ENCODE measurements around the gene IYD.
"Not testable (repeated sequence)": the region's sequence is repeated elsewhere in the genome, so short reads cannot be mapped to it uniquely, and the experiment has no call there.

The IYD gene

DNA sequence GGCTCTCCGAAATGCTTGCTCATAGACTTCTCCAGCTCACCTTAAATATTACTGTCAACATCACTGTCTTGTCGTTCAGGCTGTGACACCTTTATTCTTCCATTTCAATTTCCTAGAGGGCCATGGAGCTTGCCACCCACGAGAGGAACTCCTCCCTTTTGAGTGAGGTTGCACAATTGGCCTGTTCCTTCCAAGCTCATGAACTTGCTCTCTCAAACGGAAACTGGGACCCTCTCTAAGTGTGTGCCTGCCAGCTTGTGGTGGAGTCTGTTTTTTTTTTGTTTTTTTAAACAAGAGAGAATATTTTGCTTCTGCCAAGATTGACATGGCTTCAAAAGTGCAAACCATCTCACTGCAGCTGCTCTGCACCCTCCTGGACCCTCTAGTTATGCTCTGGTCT lies 19.3 kb upstream of the IYD start:
- no peak for DNase-seq (ENCODE audit: extremely low read depth in 1 of 2, low read depth in 1 of 2)

- no peak for DNase-seq (ENCODE audit: extremely low read depth in 1 of 2, low read depth in 1 of 2)
Measured at GRCh38 chr6:150352321-150353296, 16.2 kb upstream of the IYD start.

GRCh38 chr6:150353445-150353844 lies 15.4 kb upstream of the IYD start:
- no peak for DNase-seq (ENCODE audit: extremely low read depth in 1 of 2, low read depth in 1 of 2)

DNA sequence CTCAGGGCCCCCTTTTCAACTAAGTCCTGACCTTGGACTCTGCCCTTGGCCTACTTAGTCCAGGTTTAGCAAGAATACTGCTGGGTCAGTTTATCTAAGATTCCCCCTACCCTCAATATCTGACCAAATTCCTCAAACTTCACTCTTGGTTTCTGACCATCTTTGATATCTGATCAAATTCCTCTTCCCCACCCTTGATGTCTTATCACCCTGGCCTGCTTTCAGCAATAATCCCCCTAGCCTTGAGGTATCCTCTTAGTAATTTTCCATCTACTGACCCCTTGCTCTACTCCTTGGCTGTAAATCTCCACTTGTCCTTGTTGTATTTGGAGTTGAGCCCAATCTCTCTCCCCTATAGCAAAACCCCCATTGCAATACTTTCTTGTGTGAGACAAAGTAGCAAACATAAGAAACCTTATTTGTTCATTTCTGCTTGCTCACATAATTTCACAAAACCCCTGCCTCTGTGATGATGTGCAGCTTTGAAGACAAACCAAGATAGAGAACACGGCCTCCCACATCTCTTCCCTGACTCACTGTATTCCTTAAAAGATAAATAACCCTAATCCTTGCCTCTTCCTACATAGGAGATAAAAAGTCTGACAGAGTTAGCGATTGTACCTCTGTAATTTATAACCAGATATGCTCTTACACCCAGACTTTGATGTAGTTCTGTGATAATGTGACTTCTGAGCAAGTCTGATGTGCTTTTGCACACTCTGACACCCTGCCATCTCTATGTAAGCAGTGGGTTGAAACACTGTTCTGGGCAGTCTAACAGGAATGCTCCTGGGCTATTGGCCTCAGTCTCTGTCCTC lies 13.8 kb upstream of the IYD start:
- DNase-seq (ENCODE audit: extremely low read depth in 1 of 2, low read depth in 1 of 2) = no peak

- DNase-seq (ENCODE audit: extremely low read depth in 1 of 2, low read depth in 1 of 2) = no peak
Measured at GRCh38 chr6:150355932-150356331, 12.9 kb upstream of the IYD start.

DNA sequence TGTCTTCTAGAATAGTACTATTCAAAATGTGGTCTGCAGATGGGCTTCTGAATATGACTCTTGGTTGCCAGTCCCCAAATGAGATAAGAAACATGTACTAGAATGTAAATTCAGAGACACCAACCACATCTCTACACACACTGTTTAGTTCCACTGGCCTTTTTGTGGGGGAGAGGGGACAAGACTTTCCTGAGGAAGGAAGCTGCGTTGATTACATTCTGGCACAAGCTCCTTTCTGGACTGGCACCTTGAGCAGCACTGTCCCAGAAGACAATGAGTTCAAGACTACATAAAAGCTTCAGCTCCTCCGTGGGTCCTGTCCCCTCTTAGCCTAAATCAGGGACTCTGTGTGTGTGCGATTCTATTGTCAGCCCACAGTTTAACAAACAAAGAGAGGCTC lies 6.9 kb upstream of the IYD start:
- DNase-seq (ENCODE audit: extremely low read depth in 1 of 2, low read depth in 1 of 2) = no peak

GRCh38 chr6:150363733-150364132 lies 5.1 kb upstream of the IYD start:
- DNase-seq (ENCODE audit: extremely low read depth in 1 of 2, low read depth in 1 of 2) = no peak

DNA sequence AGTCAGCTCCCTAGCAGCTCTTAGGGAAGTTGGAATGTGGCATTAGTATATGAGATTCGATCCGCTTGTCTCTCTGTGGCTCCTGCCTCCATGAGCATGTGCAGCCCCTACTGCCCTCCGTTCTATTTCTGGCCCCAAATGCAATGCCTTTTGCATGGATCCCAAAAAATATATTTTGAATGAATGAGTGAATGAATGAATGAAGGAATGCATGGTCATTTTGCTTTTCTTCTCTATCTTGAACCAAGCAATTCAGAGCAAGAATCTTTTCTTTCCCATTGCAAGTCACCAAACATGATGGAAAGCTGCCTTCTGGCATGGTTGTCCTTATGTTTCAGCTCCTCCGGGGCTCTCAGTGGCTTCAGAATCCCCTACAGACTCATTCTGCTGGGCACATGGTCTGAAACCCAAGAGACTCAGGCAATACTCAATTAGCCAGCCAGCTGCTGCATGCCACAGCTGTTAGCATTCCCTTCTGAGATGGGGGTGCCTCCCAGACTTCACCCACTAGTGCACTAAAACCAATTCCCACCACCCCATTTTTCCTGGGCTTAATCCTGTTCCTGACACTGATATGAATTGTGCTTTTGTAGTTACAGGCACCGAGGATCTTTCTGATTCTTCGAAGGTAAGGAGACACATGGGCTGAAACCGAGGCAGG lies 2.6 kb upstream of the IYD start:
- no peak for DNase-seq (ENCODE audit: extremely low read depth in 1 of 2, low read depth in 1 of 2)

DNA sequence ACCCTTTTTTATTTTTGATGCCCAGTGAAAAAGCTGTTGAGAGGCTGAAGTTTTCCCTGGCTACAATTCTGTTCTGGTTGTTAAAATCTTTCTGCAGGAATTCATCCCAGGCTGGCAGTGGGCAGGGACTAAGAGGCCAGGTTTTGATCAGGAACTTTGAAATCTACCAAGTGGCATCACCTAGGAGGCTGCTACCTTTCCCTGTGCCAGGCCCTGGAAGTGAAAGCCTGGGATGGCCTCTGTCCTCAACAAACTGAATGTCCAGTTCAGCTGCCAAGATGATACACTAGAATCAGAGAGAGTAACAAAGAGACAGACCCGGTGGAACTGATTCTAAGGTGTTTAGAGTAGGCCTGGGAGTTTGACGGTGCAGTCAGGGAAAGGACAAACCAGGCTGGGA lies 596 bp downstream of the IYD start:
- no peak for DNase-seq (ENCODE audit: extremely low read depth in 1 of 2, low read depth in 1 of 2)

GRCh38 chr6:150370112-150370511 lies 1.3 kb downstream of the IYD start:
- no peak for DNase-seq (ENCODE audit: extremely low read depth in 1 of 2, low read depth in 1 of 2)

GRCh38 chr6:150371356-150371755 lies 2.5 kb downstream of the IYD start:
- no peak for DNase-seq (ENCODE audit: extremely low read depth in 1 of 2, low read depth in 1 of 2)

GRCh38 chr6:150372051-150372450 lies 3.2 kb downstream of the IYD start:
- DNase-seq (ENCODE audit: extremely low read depth in 1 of 2, low read depth in 1 of 2) = no peak

DNA sequence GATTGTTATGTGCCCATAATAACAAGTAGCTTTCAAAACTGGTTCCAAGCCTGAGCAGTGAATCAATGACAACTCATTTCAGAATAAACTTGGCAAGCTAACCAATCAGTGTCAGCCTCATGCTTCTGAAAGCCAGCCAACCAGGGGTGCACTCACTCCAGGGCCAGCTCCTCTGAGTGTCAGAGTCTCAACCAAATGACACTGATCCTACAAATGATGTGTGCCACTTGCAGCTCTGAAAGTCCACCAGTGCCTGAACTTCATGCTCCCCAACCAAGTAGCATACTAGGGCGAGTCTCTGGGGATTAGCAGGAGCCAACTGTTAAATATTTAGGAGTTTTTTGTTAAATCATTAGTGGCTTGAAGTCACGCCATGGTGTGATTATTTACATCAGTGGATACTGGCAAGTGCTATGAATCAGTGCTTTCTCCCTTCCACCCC lies 4.5 kb downstream of the IYD start:
- DNase-seq (ENCODE audit: extremely low read depth in 1 of 2, low read depth in 1 of 2) = no peak

GRCh38 chr6:150374346-150374745 lies 5.5 kb downstream of the IYD start:
- not testable (repeated sequence) for DNase-seq (ENCODE audit: extremely low read depth in 1 of 2, low read depth in 1 of 2)

GRCh38 chr6:150377211-150377781 lies 8.5 kb downstream of the IYD start:
- no peak for DNase-seq (ENCODE audit: extremely low read depth in 1 of 2, low read depth in 1 of 2)

DNA sequence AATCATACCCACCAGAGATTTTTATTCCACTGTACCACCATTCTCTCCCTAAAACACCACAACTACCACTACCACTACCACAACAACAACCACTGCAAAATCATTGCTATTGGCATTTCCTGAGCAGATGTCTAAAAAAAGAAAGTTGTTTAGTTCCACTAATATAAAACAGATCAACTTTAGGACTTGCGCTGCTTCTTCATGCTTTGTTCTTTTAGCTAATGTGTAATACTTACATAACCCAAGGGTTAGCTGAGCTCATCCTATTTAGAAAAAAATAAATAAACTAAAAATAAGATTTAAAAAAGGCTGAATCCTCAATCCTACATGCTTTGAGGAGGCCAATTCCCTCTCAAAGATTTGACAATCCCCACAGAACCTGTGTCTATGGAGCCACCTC lies 11.4 kb downstream of the IYD start:
- DNase-seq (ENCODE audit: extremely low read depth in 1 of 2, low read depth in 1 of 2) = no peak

GRCh38 chr6:150382171-150382570 lies 13.4 kb downstream of the IYD start:
- DNase-seq (ENCODE audit: extremely low read depth in 1 of 2, low read depth in 1 of 2) = no peak

DNA sequence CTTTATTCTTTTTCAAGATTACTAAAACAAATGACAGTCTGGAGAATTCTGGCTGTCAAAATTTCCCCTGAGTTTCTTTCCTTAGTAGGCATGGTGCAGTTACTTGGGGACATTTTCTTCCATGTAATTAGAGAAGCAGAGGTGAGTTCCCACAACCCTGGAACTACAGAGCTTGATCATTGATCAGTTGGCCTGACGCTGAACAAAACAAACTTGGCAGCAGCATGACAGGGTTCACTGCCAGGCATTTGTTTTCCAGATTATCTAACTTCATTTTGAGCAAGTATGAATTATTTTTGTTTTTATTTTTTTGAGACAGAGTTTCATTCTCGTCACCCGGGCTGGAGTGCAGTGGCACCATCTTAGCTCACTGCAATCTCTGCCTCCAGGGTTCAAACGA lies 22.6 kb downstream of the IYD start:
- DNase-seq (ENCODE audit: extremely low read depth in 1 of 2, low read depth in 1 of 2) = no peak

DNA sequence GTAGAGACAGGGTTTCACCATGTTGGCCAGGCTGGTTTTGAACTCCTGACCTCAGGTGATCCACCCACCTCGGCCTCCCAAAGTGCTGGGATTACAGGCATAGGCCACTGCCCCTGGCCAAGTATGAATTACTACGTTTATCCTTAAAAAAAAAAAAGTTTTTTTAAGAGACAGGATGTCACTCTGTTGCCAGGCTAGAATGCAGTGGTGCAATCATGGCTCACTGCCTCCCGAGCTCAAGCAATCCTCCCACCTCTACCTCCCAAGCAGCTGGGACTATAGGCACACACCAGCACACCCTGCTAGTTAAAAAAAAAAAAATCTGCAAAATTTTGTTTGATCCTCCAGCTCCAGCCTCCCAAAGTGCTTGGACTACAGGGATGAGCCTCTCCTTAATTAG lies 23.1 kb downstream of the IYD start:
- no peak for DNase-seq (ENCODE audit: extremely low read depth in 1 of 2, low read depth in 1 of 2)

- DNase-seq (ENCODE audit: extremely low read depth in 1 of 2, low read depth in 1 of 2) = no peak
Measured at GRCh38 chr6:150392452-150393220, 23.8 kb downstream of the IYD start.

Data from stimulated activated CD8-positive, alpha-beta memory T cell treated with anti-CD3 and anti-CD28 coated beads, Interleukin-7, amount 100 ng/mL, for 48 hours (primary cell).